ENCODE measurements around the gene GAPVD1.
A peak's percentile ranks its signal among the peaks of the same experiment; 100 is the strongest.

The GAPVD1 gene

GRCh38 chr9:125405938-125406809, 144.5 kb downstream of the GAPVD1 start:
- no peak for DNase-seq (ENCODE audit: low read depth)
- TF ChIP-seq, protein P1, sequence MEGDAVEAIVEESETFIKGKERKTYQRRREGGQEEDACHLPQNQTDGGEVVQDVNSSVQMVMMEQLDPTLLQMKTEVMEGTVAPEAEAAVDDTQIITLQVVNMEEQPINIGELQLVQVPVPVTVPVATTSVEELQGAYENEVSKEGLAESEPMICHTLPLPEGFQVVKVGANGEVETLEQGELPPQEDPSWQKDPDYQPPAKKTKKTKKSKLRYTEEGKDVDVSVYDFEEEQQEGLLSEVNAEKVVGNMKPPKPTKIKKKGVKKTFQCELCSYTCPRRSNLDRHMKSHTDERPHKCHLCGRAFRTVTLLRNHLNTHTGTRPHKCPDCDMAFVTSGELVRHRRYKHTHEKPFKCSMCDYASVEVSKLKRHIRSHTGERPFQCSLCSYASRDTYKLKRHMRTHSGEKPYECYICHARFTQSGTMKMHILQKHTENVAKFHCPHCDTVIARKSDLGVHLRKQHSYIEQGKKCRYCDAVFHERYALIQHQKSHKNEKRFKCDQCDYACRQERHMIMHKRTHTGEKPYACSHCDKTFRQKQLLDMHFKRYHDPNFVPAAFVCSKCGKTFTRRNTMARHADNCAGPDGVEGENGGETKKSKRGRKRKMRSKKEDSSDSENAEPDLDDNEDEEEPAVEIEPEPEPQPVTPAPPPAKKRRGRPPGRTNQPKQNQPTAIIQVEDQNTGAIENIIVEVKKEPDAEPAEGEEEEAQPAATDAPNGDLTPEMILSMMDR (IDR thresholded peaks at IDR 0.05; ENCODE audit: low read depth, low read length, missing control alignments) = no peak
- no peak overlapping the region for H3K4me3 ChIP-seq (ENCODE audit: low read depth, low read length)

GRCh38 chr9:125406810-125407087, 145.1 kb downstream of the GAPVD1 start:
- no peak overlapping the region for H3K4me3 ChIP-seq (ENCODE audit: low read depth, low read length)
- TF ChIP-seq, protein P1 (IDR thresholded peaks at IDR 0.05; ENCODE audit: low read depth, low read length, missing control alignments) = no peak

DNA sequence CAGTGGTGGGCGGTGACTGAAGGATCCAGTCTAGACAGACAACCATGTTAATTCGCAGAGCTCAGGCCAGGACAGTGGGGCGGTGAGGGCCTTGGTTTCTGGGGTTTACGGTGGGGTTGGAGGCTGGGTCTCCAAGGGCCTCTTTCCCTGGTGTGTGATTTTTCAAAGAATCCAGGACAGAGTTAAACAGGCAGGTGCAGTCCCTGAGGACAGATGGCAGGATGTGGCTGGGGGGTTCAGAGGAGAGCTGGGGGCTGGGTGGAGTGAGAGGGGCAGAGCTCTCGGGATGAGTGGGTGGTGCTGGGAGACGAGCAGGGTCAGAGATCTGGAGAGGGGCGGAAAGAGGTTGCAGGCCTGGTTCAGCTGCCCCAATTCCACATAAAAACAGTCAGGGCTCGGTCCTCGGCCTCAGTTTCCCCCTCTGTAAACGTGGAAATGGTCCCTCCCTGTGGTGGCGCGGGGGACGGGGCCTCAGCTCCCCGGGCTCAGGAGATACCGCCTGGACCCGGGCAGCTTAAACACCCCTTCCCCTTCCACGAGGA, 145.9 kb downstream of the GAPVD1 start:
- peak overlapping the region; percentile 41 for H3K4me3 ChIP-seq (ENCODE audit: low read depth, low read length)
- TF ChIP-seq, protein P1 (IDR thresholded peaks at IDR 0.05; ENCODE audit: low read depth, low read length, missing control alignments) = no peak
- no peak for DNase-seq (ENCODE audit: low read depth)

More at GRCh38 chr9:125406810-125407087, 145.1 kb downstream of the GAPVD1 start:
- DNase-seq (ENCODE audit: low read depth) = no peak

- peak overlapping the region; percentile 41 for H3K4me3 ChIP-seq (ENCODE audit: low read depth, low read length)
- no peak for DNase-seq (ENCODE audit: low read depth)
- TF ChIP-seq, protein P1 (IDR thresholded peaks at IDR 0.05; ENCODE audit: low read depth, low read length, missing control alignments) = peak; percentile 81
Observed at GRCh38 chr9:125407974-125408900, 146.6 kb downstream of the GAPVD1 start.

DNA sequence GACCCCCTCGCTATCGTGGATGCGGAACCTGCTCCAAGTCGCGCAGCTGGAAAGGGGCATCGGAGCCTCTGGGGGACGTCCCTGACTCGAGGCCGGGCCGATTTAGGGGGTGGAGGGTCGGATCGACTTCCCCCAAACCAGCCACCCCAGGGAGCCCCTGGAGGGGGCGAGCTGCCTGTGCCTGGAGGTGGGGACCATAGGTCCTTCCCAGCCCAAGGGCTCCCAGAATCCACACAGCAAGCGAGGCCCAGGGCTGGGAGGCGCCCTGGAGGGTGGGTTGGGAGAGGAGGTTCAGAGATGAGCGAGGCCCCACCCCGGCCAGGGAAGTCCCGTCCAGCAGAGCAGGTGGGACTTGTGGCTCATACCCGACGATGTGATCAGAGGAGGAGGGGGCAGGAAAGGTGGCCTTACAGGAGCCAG, 147.6 kb downstream of the GAPVD1 start:
- no peak overlapping the region for H3K4me3 ChIP-seq (ENCODE audit: low read depth, low read length)
- no peak for DNase-seq (ENCODE audit: low read depth)
- TF ChIP-seq, protein P1 (IDR thresholded peaks at IDR 0.05; ENCODE audit: low read depth, low read length, missing control alignments) = no peak

GRCh38 chr9:125409637-125410521, 148.3 kb downstream of the GAPVD1 start:
- TF ChIP-seq, protein P1 (IDR thresholded peaks at IDR 0.05; ENCODE audit: low read depth, low read length, missing control alignments) = no peak
- no peak overlapping the region for H3K4me3 ChIP-seq (ENCODE audit: low read depth, low read length)
- DNase-seq (ENCODE audit: low read depth) = no peak
